SK-N-SH treated with all-trans-retinoic acid at 6 μM for 48 hours (cell line): ENCODE results near the gene TMEM45B.
"Not testable (repeated sequence)": the region's sequence is repeated elsewhere in the genome, so short reads cannot be mapped to it uniquely, and the experiment has no call there.

Experiments
- ATAC-seq: fragments of 200-7000 bp; cut with Tn5 transposase; 3 replicates; pipeline ENCODE4 v1.9.1; 2020; ENCODE audit warnings: mild to moderate bottlenecking, moderate library complexity
- BACH2 ChIP-seq: fragments of 250-450 bp; sonication (Bioruptor Pico); IDR thresholded peaks from 2 replicates; pipeline ENCODE4 v1.9.0; 2021; ENCODE audit warnings: mild to moderate bottlenecking, borderline replicate concordance
- CSDC2 ChIP-seq: fragments of 250-450 bp; sonication (Bioruptor Pico); IDR thresholded peaks from 2 replicates; pipeline ENCODE4 v1.5.0; 2020; ENCODE audit warnings: mild to moderate bottlenecking, moderate library complexity
- ESRRG ChIP-seq: fragments of 250-450 bp; sonication (Bioruptor Pico); IDR thresholded peaks from 2 replicates; pipeline ENCODE4 v1.6.1; 2021; ENCODE audit warnings: mild to moderate bottlenecking
- OSR1 ChIP-seq: fragments of 250-450 bp; sonication (Bioruptor Pico); IDR thresholded peaks from 2 replicates; pipeline ENCODE4 v1.8.0; 2022; ENCODE audit warnings: moderate library complexity, mild to moderate bottlenecking, inconsistent platforms
- PPARA ChIP-seq: fragments of 250-450 bp; sonication (Bioruptor Pico); IDR thresholded peaks from 2 replicates; pipeline ENCODE4 v1.5.0; 2020; ENCODE audit warnings: mild to moderate bottlenecking, borderline replicate concordance
- RARB ChIP-seq: fragments of 250-450 bp; sonication (Bioruptor Pico); IDR thresholded peaks from 2 replicates; pipeline ENCODE4 v1.8.0; 2021; ENCODE audit warnings: mild to moderate bottlenecking, moderate library complexity
- SNAI2 ChIP-seq: fragments of 250-450 bp; sonication (Bioruptor Pico); IDR thresholded peaks from 2 replicates; pipeline ENCODE4 v1.5.0; 2020; ENCODE audit warnings: mild to moderate bottlenecking, moderate library complexity
- TCF4 ChIP-seq: fragments of 250-450 bp; sonication (Bioruptor Pico); IDR thresholded peaks from 2 replicates; pipeline ENCODE4 v1.8.0; 2021; ENCODE audit warnings: mild to moderate bottlenecking, moderate library complexity, borderline replicate concordance
- TOX ChIP-seq: fragments of 250-450 bp; sonication (Bioruptor Pico); IDR thresholded peaks from 2 replicates; pipeline ENCODE4 v1.8.0; 2021; ENCODE audit warnings: mild to moderate bottlenecking, moderate library complexity, borderline replicate concordance
- ZC3H10 ChIP-seq: fragments of 250-450 bp; sonication (Bioruptor Pico); IDR thresholded peaks from 2 replicates; pipeline ENCODE4 v1.5.1; 2021; ENCODE audit warnings: mild to moderate bottlenecking, moderate library complexity
- ZFP3 ChIP-seq: fragments of 250-450 bp; sonication (Bioruptor Pico); IDR thresholded peaks from 2 replicates; pipeline ENCODE4 v1.5.0; 2020; ENCODE audit warnings: mild to moderate bottlenecking, moderate library complexity
- ZFP30 ChIP-seq: fragments of 450-650 bp; formaldehyde crosslinking; IDR thresholded peaks from 2 replicates; pipeline ENCODE4 v1.5.0; 2022; ENCODE audit warnings: mild to moderate bottlenecking, moderate library complexity
- ZNF565 ChIP-seq: fragments of 450-650 bp; formaldehyde crosslinking; conservative IDR thresholded peaks from 2 replicates; pipeline ENCODE4 v1.5.0; 2020; ENCODE audit warnings: low read depth, mild to moderate bottlenecking, moderate library complexity
- ZNF8 ChIP-seq: fragments of 450-650 bp; formaldehyde crosslinking; IDR thresholded peaks from 2 replicates; pipeline ENCODE4 v1.5.0; 2020; ENCODE audit warnings: mild to moderate bottlenecking, moderate library complexity
- TF ChIP-seq, protein P1 (sequence below): fragments of 250-450 bp; sonication (Bioruptor Pico); IDR thresholded peaks from 2 replicates; pipeline ENCODE4 v1.5.0; 2020; ENCODE audit warnings: mild to moderate bottlenecking, moderate library complexity
- TF ChIP-seq, protein P2 (sequence below): fragments of 250-450 bp; sonication (Bioruptor Pico); IDR thresholded peaks from 2 replicates; pipeline ENCODE4 v1.8.0; 2020; ENCODE audit warnings: mild to moderate bottlenecking, moderate library complexity, borderline replicate concordance
- TF ChIP-seq, protein P3 (sequence below): fragments of 250-450 bp; sonication (Bioruptor Pico); IDR thresholded peaks from 2 replicates; pipeline ENCODE4 v1.8.0; 2021; ENCODE audit warnings: low read depth, mild to moderate bottlenecking, moderate library complexity, borderline replicate concordance
- TF ChIP-seq, protein P4 (sequence below): fragments of 250-450 bp; sonication (Bioruptor Pico); IDR thresholded peaks from 2 replicates; pipeline ENCODE4 v1.5.1; 2021; ENCODE audit warnings: mild to moderate bottlenecking, moderate library complexity
- TF ChIP-seq, protein P5 (sequence below): fragments of 250-450 bp; sonication (Bioruptor Pico); IDR thresholded peaks from 2 replicates; pipeline ENCODE4 v1.5.1; 2020; ENCODE audit warnings: low read depth, mild to moderate bottlenecking, moderate library complexity

The TMEM45B gene

DNA sequence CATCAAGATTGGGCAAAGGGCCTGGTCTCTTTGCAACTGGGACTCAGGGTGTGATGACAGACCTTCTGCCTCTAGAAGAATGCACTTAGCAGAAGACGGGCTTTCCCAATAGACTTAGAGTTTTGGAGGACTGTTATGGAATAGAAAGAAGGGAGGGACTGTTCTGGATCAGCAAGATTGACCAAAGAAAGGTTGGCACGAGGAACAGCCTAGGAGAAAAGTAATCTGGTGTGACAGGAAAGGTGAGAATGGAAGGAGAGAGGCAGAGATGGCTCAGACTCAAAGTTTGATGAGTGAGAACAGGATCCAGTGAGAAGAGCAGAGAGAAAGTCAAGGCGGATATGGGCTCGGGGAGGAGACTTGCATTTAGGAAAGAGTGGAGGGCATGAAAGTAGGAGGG lies 23.0 kb upstream of the TMEM45B start (continued):
- TF ChIP-seq, protein P1, sequence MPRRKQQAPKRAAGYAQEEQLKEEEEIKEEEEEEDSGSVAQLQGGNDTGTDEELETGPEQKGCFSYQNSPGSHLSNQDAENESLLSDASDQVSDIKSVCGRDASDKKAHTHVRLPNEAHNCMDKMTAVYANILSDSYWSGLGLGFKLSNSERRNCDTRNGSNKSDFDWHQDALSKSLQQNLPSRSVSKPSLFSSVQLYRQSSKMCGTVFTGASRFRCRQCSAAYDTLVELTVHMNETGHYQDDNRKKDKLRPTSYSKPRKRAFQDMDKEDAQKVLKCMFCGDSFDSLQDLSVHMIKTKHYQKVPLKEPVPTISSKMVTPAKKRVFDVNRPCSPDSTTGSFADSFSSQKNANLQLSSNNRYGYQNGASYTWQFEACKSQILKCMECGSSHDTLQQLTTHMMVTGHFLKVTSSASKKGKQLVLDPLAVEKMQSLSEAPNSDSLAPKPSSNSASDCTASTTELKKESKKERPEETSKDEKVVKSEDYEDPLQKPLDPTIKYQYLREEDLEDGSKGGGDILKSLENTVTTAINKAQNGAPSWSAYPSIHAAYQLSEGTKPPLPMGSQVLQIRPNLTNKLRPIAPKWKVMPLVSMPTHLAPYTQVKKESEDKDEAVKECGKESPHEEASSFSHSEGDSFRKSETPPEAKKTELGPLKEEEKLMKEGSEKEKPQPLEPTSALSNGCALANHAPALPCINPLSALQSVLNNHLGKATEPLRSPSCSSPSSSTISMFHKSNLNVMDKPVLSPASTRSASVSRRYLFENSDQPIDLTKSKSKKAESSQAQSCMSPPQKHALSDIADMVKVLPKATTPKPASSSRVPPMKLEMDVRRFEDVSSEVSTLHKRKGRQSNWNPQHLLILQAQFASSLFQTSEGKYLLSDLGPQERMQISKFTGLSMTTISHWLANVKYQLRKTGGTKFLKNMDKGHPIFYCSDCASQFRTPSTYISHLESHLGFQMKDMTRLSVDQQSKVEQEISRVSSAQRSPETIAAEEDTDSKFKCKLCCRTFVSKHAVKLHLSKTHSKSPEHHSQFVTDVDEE (CRISPR knock-in tag): no peak
- TF ChIP-seq PPARA: no peak
- TF ChIP-seq, protein P2, sequence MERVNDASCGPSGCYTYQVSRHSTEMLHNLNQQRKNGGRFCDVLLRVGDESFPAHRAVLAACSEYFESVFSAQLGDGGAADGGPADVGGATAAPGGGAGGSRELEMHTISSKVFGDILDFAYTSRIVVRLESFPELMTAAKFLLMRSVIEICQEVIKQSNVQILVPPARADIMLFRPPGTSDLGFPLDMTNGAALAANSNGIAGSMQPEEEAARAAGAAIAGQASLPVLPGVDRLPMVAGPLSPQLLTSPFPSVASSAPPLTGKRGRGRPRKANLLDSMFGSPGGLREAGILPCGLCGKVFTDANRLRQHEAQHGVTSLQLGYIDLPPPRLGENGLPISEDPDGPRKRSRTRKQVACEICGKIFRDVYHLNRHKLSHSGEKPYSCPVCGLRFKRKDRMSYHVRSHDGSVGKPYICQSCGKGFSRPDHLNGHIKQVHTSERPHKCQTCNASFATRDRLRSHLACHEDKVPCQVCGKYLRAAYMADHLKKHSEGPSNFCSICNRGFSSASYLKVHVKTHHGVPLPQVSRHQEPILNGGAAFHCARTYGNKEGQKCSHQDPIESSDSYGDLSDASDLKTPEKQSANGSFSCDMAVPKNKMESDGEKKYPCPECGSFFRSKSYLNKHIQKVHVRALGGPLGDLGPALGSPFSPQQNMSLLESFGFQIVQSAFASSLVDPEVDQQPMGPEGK (CRISPR knock-in tag): no peak

DNA sequence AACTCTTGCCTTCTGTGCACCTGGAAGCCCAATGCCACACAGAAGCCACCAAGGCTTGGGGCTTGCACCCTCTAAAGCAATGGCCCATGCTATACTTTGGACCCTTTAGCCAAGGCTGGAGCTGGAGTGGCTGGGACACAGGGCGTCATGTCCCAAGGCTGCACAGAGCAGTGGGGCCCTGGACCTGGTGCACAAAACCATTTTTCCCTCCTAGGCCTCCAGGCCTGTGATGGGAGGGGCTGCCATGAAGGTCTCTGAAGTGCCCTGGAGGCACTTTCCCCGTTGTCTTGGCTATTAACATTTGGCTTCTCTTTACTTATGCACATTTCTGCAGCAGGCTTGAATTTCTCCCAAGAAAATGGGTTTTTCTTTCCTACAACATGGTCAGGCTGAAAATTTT lies 20.6 kb upstream of the TMEM45B start:
- no peak for ATAC-seq
- TF ChIP-seq, protein P3, sequence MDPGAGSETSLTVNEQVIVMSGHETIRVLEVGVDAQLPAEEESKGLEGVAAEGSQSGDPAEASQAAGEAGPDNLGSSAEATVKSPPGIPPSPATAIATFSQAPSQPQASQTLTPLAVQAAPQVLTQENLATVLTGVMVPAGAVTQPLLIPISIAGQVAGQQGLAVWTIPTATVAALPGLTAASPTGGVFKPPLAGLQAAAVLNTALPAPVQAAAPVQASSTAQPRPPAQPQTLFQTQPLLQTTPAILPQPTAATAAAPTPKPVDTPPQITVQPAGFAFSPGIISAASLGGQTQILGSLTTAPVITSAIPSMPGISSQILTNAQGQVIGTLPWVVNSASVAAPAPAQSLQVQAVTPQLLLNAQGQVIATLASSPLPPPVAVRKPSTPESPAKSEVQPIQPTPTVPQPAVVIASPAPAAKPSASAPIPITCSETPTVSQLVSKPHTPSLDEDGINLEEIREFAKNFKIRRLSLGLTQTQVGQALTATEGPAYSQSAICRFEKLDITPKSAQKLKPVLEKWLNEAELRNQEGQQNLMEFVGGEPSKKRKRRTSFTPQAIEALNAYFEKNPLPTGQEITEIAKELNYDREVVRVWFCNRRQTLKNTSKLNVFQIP (CRISPR knock-in tag): no peak
- no peak for TF ChIP-seq ZNF8 (CRISPR knock-in tag)
- TF ChIP-seq TOX (CRISPR knock-in tag): no peak
- TF ChIP-seq PPARA: no peak
- TF ChIP-seq RARB (CRISPR knock-in tag): no peak
- no peak for TF ChIP-seq ZFP3 (CRISPR knock-in tag)
- TF ChIP-seq BACH2 (CRISPR knock-in tag): no peak
- TF ChIP-seq ZNF565 (CRISPR knock-in tag): no peak
- TF ChIP-seq ESRRG (CRISPR knock-in tag): no peak
- TF ChIP-seq, protein P1 (CRISPR knock-in tag): no peak
- no peak for TF ChIP-seq ZFP30 (CRISPR knock-in tag)
- TF ChIP-seq, protein P4, sequence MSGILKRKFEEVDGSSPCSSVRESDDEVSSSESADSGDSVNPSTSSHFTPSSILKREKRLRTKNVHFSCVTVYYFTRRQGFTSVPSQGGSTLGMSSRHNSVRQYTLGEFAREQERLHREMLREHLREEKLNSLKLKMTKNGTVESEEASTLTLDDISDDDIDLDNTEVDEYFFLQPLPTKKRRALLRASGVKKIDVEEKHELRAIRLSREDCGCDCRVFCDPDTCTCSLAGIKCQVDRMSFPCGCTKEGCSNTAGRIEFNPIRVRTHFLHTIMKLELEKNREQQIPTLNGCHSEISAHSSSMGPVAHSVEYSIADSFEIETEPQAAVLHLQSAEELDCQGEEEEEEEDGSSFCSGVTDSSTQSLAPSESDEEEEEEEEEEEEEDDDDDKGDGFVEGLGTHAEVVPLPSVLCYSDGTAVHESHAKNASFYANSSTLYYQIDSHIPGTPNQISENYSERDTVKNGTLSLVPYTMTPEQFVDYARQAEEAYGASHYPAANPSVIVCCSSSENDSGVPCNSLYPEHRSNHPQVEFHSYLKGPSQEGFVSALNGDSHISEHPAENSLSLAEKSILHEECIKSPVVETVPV: no peak
- no peak for TF ChIP-seq OSR1 (CRISPR knock-in tag)
- TF ChIP-seq ZC3H10 (CRISPR knock-in tag): no peak
- no peak for TF ChIP-seq SNAI2
- TF ChIP-seq, protein P5, sequence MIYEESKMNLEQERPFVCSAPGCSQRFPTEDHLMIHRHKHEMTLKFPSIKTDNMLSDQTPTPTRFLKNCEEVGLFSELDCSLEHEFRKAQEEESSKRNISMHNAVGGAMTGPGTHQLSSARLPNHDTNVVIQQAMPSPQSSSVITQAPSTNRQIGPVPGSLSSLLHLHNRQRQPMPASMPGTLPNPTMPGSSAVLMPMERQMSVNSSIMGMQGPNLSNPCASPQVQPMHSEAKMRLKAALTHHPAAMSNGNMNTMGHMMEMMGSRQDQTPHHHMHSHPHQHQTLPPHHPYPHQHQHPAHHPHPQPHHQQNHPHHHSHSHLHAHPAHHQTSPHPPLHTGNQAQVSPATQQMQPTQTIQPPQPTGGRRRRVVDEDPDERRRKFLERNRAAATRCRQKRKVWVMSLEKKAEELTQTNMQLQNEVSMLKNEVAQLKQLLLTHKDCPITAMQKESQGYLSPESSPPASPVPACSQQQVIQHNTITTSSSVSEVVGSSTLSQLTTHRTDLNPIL (CRISPR knock-in tag): no peak

DNA sequence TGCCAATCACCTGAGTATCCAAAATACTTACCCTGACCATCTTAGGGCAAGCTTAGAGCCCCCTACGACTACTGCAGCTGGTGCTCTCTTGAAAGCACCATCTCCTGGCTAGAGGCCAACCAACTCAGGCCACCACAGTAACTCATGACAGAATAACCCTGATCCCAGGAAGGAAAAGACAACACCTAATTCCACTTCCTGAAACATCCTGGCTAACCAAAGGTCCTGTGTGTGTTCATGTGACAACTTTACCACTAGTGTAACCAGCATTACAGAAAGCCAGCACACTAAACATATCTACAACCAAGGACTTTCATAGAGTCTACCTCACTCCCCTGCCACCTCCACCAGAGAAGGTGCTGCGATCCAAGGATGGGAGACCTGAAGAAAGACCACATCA lies 17.4 kb upstream of the TMEM45B start:
- no peak for ATAC-seq
- TF ChIP-seq TCF4 (CRISPR knock-in tag): no peak
- no peak for TF ChIP-seq ZFP30 (CRISPR knock-in tag)
- TF ChIP-seq, protein P2 (CRISPR knock-in tag): no peak
- TF ChIP-seq CSDC2 (CRISPR knock-in tag): no peak
- TF ChIP-seq, protein P4: no peak
- TF ChIP-seq, protein P3 (CRISPR knock-in tag): no peak
- no peak for TF ChIP-seq ZC3H10 (CRISPR knock-in tag)

DNA sequence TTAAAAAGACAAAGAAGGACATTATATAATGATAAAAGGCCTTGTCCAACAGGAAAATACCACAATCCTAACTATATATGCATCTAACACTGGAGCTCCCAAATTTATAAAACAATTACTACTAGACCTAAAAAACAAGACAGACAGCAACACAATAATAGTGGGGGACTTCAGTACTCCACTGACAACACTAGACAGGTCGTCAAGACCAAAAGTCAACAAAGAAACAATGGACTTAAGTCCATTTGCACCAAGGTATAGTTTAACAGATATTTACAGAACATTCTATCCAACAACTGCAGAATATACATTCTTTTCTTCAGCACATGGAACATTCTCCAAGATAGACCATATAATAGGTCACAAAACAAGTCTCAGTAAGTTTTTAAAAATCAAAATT lies 15.5 kb upstream of the TMEM45B start:
- not testable (repeated sequence) for ATAC-seq
